ENCODE data around the gene SPECC1L. TPM values are rescaled to one million over a fixed set of nuclear protein-coding genes. Genes with fewer than 3 reads are reported as not detected.

The SPECC1L gene
- total RNA-seq, 1 donor from 2014 or later = 69.2 TPM

- no peaks in the 10 kb centered on the region for H3K79me2 ChIP-seq (ENCODE audit: insufficient read depth, low read length)
- no peak overlapping the region for H3K9ac ChIP-seq (ENCODE audit: low read length)
- no peak for FAIRE-seq
- peaks cover 12% of the 10 kb centered on the region for H3K27me3 Mint-ChIP-seq (ENCODE audit: low read depth, unreplicated experiment)
- no peak for DNase-seq (ENCODE audit: low read depth)
- H3K9me3 ChIP-seq (ENCODE audit: insufficient read depth, low read depth, low read length) = no peaks in the 10 kb centered on the region
- no peaks in the 10 kb centered on the region for H3K36me3 ChIP-seq (ENCODE audit: insufficient read depth, low read length)
- H3K4me1 Mint-ChIP-seq (ENCODE audit: low read depth, unreplicated experiment) = no peaks in the 10 kb centered on the region
- no peaks in the 10 kb centered on the region for H3K36me3 Mint-ChIP-seq (ENCODE audit: low read depth, unreplicated experiment)
- H3K9me3 Mint-ChIP-seq (ENCODE audit: unreplicated experiment) = no peaks in the 10 kb centered on the region
- no peak overlapping the region for H3K4me2 ChIP-seq (ENCODE audit: low read length)
- H4K20me1 ChIP-seq (ENCODE audit: insufficient read depth, low read length) = peaks cover 3% of the 10 kb centered on the region
- TF ChIP-seq CTCF (IDR thresholded peaks at IDR 0.05; ENCODE audit: insufficient read depth, low read depth, low read length) (no peak), EZH2 (IDR thresholded peaks at IDR 0.05; ENCODE audit: insufficient read depth, low read length) (no peak)
- H3K27me3 ChIP-seq (ENCODE audit: insufficient read depth, low read length) = peaks cover 4% of the 10 kb centered on the region
- H3K4me3 Mint-ChIP-seq (ENCODE audit: unreplicated experiment) = no peak overlapping the region
- H3K27ac Mint-ChIP-seq (ENCODE audit: unreplicated experiment) = no peak overlapping the region
- no peak overlapping the region for H3K27ac ChIP-seq (ENCODE audit: low read depth, low read length)
- no peak overlapping the region for H2AFZ ChIP-seq (ENCODE audit: low read depth, low read length)
- H3K4me3 ChIP-seq (ENCODE audit: insufficient read depth, low read depth, low read length) = no peak overlapping the region
- H3K4me1 ChIP-seq (ENCODE audit: insufficient read depth, low read length) = peaks cover 2% of the 10 kb centered on the region
These were observed 150.3 kb downstream of the SPECC1L start for GRCh38 chr22:24420977-24421343.

GRCh38 chr22:24421428-24421931 lies 150.8 kb downstream of the SPECC1L start:
- no peaks in the 10 kb centered on the region for H3K4me1 Mint-ChIP-seq (ENCODE audit: low read depth, unreplicated experiment)
- peaks cover 2% of the 10 kb centered on the region for H3K4me1 ChIP-seq (ENCODE audit: insufficient read depth, low read length)
- no peaks in the 10 kb centered on the region for H3K79me2 ChIP-seq (ENCODE audit: insufficient read depth, low read length)
- FAIRE-seq (no peak), DNase-seq (ENCODE audit: low read depth) (no peak)
- H3K4me3 Mint-ChIP-seq (ENCODE audit: unreplicated experiment) = no peak overlapping the region
- no peak overlapping the region for H2AFZ ChIP-seq (ENCODE audit: low read depth, low read length)
- no peaks in the 10 kb centered on the region for H3K9me3 ChIP-seq (ENCODE audit: insufficient read depth, low read depth, low read length)
- no peak overlapping the region for H3K27ac ChIP-seq (ENCODE audit: low read depth, low read length)
- H3K27ac Mint-ChIP-seq (ENCODE audit: unreplicated experiment) = no peak overlapping the region
- H3K36me3 Mint-ChIP-seq (ENCODE audit: low read depth, unreplicated experiment) = no peaks in the 10 kb centered on the region
- H3K27me3 ChIP-seq (ENCODE audit: insufficient read depth, low read length) = peaks cover 9% of the 10 kb centered on the region
- peaks cover 17% of the 10 kb centered on the region for H3K27me3 Mint-ChIP-seq (ENCODE audit: low read depth, unreplicated experiment)
- H3K4me2 ChIP-seq (ENCODE audit: low read length) = no peak overlapping the region
- H3K9ac ChIP-seq (ENCODE audit: low read length) = no peak overlapping the region
- TF ChIP-seq CTCF (IDR thresholded peaks at IDR 0.05; ENCODE audit: insufficient read depth, low read depth, low read length) (no peak), EZH2 (IDR thresholded peaks at IDR 0.05; ENCODE audit: insufficient read depth, low read length) (no peak)
- no peak overlapping the region for H3K4me3 ChIP-seq (ENCODE audit: insufficient read depth, low read depth, low read length)
- no peaks in the 10 kb centered on the region for H3K9me3 Mint-ChIP-seq (ENCODE audit: unreplicated experiment)
- H3K36me3 ChIP-seq (ENCODE audit: insufficient read depth, low read length) = no peaks in the 10 kb centered on the region
- H4K20me1 ChIP-seq (ENCODE audit: insufficient read depth, low read length) = peaks cover 3% of the 10 kb centered on the region

GRCh38 chr22:24422102-24422665 lies 151.6 kb downstream of the SPECC1L start:
- Histone ChIP-seq H2AFZ (ENCODE audit: low read depth, low read length) (no peak overlapping the region), H3K4me1 (ENCODE audit: insufficient read depth, low read length) (peaks cover 2% of the 10 kb centered on the region), H3K4me2 (ENCODE audit: low read length) (no peak overlapping the region), H3K9ac (ENCODE audit: low read length) (no peak overlapping the region), H4K20me1 (ENCODE audit: insufficient read depth, low read length) (peaks cover 3% of the 10 kb centered on the region), H3K9me3 (ENCODE audit: insufficient read depth, low read depth, low read length) (no peaks in the 10 kb centered on the region), H3K36me3 (ENCODE audit: insufficient read depth, low read length) (no peaks in the 10 kb centered on the region), H3K79me2 (ENCODE audit: insufficient read depth, low read length) (no peaks in the 10 kb centered on the region), H3K4me3 (ENCODE audit: insufficient read depth, low read depth, low read length) (no peak overlapping the region), H3K27ac (ENCODE audit: low read depth, low read length) (no peak overlapping the region), H3K27me3 (ENCODE audit: insufficient read depth, low read length) (peaks cover 9% of the 10 kb centered on the region)
- H3K36me3 Mint-ChIP-seq (ENCODE audit: low read depth, unreplicated experiment) = no peaks in the 10 kb centered on the region
- TF ChIP-seq EZH2 (IDR thresholded peaks at IDR 0.05; ENCODE audit: insufficient read depth, low read length) = no peak
- no peak for TF ChIP-seq CTCF (IDR thresholded peaks at IDR 0.05; ENCODE audit: insufficient read depth, low read depth, low read length)
- FAIRE-seq (no peak), DNase-seq (ENCODE audit: low read depth) (no peak)
- peak overlapping the region; percentile 77 for H3K27ac Mint-ChIP-seq (ENCODE audit: unreplicated experiment)
- H3K4me1 Mint-ChIP-seq (ENCODE audit: low read depth, unreplicated experiment) = no peaks in the 10 kb centered on the region
- peaks cover 23% of the 10 kb centered on the region for H3K27me3 Mint-ChIP-seq (ENCODE audit: low read depth, unreplicated experiment)
- H3K9me3 Mint-ChIP-seq (ENCODE audit: unreplicated experiment) = no peaks in the 10 kb centered on the region
- H3K4me3 Mint-ChIP-seq (ENCODE audit: unreplicated experiment) = peak overlapping the region; percentile 69
